ENCODE data around the gene DGKB.

Gene DGKB

DNA sequence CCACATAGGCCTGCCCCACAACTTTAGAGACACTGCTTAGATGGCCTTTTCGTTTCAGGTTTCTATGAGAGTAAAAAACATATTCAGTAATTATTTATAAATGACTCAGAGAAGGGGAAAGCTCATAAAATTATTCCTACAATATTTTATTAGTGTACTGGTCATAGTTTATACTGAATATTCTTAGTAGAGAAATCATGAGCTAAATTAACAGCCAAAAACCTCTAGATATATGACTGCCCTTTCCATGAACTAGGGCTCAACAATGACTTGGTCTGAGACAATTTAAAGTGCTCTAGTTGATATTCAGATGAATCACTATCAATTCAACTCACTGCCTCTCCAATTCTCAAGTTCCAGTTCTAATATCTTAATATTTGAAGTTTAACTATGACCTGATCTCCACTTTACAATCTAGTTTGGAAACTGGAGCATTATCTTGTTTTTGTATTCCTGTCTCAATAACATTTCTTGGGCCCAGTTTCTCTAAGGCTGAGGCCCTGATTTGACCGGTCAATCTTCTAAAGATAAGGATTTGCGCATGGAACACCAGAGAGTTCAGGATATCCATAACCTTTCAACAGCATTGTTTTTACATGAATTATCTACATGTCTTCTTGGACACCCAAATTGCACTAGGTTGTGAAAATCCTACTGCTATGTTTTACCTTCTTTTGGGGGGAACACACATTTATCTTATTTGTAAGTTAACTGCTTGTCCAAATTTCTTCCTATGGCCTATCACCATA, 141.6 kb downstream of the DGKB start:
- no peak for DNase-seq (ENCODE audit: low read depth)

DNA sequence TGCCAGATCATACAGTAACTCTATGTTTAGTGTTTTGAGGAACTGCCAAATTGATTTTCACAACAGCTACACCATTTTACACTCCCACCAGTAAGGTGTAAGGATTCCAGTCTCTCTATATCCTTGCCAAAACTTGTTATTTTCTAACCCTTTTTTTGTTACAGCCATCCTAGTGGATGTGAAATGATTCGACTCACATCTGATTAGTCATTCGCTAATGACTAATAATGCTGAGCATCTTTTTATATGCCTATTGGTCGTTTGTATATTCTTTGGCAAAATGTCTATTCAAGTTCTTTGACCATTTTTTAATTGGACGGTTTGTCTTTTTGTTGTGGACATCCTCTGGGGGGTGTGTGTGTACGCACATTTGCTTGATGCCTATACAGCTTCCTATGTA, 142.8 kb downstream of the DGKB start:
- no peak for DNase-seq (ENCODE audit: low read depth)

DNA sequence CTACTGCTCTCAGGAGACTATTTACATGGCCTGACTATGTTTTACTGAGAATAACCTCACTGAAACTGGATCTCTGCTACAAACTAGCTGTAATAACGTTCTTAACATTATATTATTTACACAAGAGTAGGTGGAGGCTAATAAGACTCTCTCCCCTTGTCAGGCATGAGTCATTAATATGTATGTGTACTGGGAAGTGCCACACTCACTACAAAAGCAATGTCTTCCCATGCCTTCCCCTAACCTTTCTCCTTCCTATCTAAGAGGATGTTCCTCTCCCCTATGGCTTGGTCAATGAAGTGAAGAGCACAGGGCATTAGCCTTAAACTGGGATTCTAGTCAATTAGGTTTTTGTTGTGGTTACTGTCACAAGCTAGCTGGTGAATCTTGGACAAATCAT, 147.9 kb downstream of the DGKB start:
- no peak for DNase-seq (ENCODE audit: low read depth)

DNA sequence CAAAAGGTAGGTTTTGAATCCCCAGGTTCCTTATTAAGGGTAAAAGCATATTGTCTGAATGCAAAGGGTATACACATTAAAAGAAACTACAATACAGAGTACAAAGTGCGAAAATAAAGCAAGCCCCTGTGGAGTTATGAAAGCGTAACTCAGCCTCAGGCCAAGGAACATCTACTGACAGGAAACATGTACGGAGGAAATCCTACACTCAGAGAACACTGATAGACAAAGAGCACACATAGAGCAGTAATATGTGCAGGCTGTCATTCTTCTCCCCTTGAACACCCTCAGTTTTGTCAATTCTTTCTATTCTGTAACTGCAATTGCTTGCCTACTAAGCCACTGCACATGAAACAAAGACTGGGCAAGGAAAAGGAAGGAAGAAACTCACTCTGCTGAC, 150.2 kb downstream of the DGKB start:
- DNase-seq (ENCODE audit: low read depth), result no peak

DNA sequence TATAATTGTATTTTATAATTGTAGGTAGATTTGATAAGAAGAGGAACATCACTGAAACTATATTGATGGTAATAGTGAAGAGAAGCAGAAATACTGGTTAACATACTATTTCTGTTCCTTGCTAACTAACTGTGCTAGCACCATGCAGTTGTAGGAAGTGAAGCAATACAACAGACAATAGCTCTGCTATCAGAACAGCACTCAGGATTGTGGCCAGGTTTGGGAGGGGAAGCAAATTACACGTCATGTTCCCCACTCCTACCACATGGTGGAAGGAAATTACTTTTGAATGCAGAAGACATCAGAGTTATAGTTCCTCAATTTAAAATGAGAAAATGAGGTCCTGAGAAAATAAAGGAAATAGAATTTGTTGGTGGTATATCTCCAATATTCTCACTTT, 151.1 kb downstream of the DGKB start:
- DNase-seq (ENCODE audit: low read depth), result no peak

DNA sequence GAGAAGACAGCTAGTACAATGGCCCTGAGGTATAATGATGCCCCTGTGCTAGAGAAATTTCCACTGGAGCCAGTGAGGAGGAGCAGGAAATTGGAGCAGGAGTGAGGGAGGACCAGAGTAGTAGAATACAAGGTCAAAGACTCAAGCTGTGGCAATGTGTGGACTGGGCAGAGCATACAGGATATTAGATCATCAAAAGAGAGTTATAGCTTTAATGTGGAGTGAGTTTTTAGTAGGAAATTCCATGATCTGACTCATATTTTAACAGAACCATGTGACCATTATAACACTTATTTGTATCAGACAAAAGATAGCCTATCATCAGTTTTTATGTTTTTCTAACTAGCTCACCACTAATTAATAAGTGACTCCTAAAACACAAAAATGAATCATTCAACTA, 154.1 kb downstream of the DGKB start:
- no peak for DNase-seq (ENCODE audit: low read depth)

DNA sequence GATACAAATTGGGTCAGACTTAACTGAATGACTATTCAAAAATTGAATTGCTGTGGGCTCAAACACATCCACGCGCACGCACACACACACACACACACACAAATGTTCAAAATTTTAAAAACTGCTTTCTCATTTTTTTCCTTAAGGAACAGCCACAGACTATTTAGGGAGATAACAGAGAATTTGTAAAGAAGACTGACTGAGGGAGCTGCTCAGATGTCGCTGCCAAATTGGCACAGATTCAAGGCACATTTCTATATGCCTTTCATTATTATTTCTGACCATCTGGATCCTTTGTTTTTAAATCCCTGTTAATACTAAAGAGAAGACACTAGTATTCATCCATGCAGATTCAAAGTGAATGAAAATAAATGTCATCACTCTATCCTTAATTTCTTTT, 154.8 kb downstream of the DGKB start:
- DNase-seq (ENCODE audit: low read depth), result no peak

DNA sequence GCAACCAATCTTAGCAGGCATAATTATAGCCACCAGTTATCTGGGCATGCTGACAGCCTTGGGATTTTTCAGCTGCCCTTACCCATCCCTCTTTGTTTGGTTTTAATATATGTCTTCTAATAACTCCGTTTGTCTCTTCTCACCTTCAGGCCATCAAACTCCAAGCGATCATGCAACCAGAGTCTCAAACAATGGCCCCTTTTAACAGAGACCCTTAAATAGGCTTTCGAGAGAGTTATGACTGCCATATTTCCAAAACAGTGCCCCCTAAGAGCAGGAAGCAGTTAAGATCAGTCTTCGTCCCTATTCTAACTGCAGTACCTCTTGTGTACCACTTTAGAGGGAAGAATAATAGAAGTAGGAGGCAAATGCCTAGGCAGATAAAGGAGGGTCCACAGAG, 157.5 kb downstream of the DGKB start:
- DNase-seq (ENCODE audit: low read depth), result no peak

DNA sequence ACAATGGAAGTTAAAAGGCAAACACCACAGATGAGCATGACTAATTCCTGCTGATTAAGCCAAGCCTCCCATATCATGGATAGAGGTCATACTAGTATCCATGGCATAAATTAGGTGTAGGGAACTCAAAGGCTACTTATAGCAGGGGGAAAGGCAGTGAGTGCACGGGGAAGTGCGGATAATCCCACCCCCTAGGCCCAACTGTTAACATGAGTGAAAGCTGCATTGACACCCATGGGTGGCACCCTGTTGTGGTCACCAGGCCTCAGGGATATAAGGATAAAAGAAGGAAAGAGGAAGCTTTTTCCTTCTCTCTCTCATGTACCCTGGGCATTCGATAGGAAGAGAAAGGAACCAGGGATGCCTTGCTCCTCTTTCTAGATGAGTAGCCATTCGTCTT, 161.9 kb downstream of the DGKB start:
- DNase-seq (ENCODE audit: low read depth), result no peak

DNA sequence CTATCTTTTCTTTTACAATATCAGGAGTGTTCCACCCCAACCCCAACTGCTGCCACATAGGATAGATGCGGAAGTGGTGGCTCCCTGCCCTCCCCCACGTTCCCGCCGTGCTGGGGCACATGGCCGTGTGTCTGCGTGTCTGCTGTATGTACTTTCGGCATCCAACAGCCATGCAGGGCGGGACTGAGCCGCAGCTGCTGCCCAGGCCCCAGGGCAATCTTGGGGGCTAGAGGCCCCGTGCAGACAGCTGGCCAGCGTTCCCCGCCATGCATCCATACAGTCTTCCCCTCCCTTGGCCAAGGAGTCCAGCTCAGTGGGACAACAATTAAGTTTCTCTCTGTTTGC, 162.7 kb downstream of the DGKB start:
- no peak for DNase-seq (ENCODE audit: low read depth)

DNA sequence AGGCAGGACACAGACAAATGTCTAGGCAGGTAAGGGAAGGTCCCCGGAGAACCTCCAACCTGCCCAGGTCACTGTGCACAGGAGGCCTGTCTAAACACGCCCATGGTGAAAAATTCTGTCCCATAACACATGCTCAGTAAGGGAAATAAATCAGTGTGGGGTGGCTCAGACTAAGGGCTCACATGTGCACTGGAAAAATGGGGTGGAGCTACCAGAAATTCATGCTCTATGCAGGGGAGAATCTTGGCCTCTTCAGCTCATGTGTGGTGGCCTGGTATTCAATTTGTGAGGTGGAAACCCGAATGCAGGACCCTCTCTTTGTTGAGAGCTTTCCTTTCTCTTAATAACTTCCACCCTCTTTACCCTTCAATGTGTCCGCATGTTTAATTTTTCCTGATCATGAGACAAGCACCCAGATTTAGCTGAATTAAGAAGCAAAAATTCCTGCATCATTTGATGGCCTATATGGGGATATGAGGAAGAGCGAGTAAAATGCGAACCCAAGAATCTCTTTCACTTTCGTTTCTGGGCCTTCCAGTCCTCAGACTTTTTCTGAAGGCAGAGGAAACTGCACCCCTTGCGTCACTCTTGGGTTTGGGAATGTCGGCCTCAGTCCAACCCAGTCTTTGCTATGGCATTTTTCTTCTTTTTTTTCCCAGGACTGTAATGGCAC, 163.2 kb downstream of the DGKB start:
- DNase-seq (ENCODE audit: low read depth), result no peak

DNA sequence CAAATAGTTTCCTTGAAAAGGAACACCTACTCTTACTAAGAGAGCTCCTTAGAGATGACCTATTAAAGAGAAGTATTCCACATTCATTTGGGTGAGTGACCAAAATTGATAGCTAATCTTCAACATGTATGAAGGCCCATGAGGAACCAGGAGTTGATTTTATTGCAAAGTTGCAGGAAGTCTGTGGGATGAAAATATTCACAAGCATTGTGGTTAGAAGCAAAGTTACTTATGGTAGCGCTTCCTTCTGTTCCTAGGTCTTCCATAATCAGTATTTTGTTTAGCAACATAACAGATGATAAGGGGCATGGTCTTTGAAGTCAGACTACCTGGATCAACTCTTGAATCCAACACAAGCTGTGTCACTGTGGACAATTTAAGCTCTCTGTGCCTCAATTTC, 164.5 kb downstream of the DGKB start:
- no peak for DNase-seq (ENCODE audit: low read depth)

DNA sequence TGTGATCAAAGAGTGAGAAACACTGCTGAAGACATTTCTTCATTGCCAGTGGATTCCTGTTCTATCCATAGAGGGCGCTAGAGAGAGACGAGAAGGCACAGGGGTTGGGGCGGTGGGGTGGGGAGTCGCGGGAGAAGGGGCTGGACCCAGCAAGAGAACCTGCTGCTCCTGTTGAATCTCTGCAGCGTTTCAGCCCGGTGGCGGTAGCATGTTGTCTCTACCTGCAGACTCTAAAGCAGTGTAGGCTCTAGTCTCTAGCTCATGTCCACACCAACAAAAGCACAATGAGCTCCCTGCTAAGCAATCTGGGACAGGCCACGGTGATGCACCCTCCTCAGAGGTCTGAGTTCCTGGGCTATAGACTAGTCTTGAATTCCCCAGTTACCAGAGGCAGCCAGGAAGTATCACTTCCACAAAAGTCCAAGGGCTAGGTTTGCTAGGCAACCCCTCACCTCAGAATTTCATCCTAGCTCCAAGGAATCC, 167.7 kb downstream of the DGKB start:
- DNase-seq (ENCODE audit: low read depth), result no peak

DNA sequence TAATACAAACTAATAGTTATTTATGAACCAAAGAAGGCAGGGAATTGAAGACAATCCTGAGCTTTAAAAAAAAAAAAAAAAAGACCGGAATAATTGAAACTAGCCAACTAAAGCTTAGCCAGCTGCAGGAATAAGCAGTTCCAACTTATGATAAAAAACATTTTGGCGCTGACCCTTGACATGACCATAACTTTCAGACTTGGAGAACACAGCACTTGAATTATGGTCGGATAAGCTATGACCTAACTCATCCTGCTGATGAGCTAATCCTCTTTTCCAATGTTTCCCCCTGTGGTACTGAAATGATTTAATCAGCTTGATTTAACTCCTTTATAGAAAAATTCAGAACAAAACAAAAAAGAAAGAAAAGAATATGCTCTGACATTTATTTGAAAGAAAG, 181.8 kb downstream of the DGKB start:
- DNase-seq (ENCODE audit: low read depth), result no peak

DNA sequence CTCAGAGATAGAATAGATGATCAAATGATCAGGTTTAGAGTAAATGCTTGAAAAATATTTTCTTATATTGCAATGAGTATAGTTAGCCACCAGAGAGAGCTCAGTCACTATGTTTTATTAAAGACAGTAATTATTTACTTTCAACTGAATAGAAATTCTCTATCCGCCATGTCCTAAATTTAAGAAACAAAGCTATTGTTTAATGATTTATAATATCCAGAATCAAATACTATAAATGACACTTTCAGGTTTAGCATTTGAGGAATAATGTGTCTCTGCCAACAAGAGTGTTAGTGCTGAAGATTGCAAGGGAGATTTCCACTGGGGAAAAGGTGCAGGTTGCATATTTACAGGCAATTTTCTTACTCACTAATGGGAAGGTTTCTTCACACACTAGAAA, 184.7 kb downstream of the DGKB start:
- no peak for DNase-seq (ENCODE audit: low read depth)

DNA sequence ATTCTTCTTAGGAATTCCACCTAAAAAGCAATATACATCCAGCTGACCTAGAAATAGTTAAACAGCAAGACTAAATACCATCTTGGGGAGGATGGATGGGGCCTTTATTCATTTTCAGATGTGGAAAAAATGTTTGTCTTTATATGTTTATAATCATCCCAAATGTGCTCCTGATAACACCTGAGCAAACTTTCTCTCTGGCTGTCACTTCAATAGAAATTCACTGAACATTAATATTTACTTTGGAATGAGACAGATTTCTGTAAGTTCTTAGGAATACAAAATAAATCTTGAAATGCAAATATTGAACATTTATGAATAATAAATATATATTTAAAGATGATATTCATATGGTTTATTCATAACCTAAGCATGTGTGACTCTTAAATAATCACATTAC, 185.4 kb downstream of the DGKB start:
- no peak for DNase-seq (ENCODE audit: low read depth)

DNA sequence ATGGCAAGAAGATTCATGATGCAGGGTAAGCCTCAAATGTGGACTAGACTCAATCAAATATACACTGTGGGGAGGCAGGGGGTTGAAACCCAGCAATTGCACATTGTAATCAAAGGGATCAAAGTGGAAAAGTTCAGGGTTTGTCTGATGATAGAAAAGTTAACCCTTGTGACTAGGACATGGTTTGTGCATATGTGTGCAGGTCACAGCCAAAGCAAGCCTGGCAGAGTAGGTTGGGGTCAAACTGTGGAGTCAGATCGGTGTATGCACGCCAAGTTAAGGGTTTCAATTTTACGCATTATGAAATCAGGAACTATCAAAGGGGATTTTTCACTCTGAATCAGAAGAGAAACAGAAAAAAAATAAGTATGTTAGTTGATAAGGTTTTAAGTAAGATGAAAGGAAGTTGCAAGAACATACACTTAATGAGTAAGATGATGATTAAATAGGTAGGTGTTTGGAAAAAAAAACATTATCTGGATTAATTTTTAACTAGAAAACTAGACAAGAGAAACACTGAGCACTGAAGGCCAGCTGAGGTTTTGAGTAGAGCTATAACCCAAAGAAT, 188.3 kb downstream of the DGKB start:
- DNase-seq (ENCODE audit: low read depth), result no peak

DNA sequence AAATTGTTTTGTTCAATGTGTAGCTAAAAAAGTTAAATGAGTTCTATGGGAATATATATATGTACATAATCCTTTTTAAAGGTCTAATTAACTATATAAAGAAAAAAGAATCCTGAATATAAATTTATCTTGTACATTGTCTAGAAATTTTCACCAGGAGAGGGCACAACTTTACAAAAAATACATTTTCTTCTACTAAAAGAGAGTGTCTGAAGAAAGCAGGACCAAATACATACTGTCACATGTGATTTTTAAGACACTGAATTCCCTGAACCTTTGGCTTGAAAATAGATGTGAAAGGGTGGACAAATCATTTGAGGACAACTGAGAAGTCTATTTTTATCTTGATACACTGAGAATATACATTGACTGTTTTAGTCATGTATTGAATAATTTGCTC, 204.3 kb downstream of the DGKB start:
- DNase-seq (ENCODE audit: low read depth), result no peak

DNA sequence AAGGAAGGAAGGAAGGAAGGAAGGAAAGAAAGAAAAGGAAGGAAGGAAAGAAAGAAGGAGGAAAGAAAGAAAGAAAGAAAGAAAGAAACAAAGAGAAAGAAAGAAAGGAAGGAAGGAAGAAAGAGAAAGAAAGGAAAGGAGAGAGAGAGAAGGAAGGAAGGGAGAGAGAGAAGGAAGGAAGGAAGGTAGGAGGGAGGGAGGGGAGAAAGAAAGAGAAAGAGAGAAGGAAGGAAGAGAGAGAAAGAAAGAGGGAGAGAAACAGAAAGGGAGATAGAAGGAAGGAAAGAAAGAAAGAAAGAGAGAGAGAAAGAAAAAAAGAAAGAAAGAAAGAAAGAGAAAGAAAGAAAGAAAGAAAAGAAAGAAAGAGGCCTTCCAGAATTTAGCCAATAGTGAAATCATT, 204.9 kb downstream of the DGKB start:
- DNase-seq (ENCODE audit: low read depth), result no peak

DNA sequence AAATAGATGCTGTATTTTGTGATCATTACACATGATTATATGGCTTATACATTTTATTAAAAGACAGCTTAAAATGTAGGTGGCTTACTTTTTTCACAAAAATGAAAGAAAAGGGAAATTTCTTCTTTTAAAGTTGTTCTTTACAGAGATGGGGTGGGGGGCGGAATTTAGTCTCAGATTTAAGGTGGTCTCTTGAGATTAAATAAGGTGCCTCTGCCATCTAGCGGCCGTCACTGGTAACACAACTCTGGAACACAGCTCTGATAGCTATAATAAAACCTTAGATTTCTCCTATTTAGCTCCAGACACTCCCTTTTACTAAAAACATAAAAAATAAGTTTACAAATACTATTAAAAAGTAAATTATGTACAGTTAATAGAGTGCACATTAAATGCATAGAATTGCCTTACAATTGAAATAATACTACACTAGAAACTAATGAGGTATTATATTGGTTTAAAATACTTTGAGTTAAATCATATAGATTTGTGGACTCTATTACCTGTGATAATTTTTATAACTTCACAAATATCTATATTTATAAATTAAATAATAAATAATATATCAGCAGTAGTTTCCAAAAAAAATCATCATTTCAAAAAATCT, 210.9 kb downstream of the DGKB start:
- peak; percentile 2 for DNase-seq (ENCODE audit: low read depth)

DNA sequence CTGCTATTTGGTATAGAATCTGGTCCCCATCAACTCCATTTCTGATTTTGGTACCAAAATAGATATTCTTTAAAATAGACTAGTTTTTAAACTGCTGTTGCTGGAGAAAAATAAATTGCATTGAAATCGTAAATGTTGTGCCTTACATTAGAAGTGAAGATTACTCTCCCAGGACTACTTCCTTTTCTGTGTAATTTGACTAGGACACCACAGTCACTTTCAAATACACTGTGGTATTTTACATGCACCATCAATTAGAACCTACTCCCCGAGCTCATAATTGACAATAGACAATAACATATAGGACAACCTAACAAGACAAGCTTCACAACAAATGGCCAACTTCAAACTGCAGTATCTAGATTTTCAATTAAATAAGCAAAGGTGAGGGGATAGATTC, 211.5 kb downstream of the DGKB start:
- no peak for DNase-seq (ENCODE audit: low read depth)

DNA sequence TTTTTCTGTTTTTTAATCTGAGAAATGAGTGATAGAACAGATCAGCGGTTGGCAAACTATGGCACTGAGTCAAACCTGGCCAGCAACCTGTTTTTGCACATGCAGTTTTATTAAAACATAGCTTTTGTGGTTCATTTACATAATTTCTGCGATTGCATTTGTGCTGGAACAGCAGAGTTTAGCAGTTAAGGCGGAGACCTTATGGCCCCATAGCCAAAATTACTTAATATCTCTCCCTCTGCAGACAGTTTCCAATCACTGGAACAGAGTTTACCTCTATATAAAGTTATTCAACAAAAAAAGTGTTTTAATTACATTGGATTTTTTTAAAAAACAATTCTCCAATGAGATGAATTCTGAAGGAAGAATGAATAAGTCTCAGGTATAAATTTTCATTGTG, 212.1 kb downstream of the DGKB start:
- no peak for DNase-seq (ENCODE audit: low read depth)

DNA sequence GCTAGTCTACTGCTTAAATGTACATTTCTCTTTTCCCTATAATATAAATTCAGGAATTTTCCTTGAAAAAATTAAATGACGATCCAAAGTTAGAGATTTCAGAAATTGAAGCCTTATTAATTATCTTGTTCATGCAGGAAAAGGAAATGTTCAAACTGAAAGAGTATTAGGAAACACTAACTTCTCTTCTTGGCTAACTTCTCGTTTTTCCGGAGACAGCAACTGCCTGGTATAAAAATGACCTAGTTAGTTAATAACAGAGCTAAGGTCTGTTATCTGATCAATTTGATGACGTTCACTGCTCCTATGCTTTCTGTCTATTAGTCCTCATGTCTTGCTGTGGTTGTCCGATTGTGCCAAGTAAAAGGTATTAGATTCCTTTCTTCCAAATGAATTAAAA, 212.5 kb downstream of the DGKB start:
- no peak for DNase-seq (ENCODE audit: low read depth)
